Stimulated activated naive CD4-positive, alpha-beta T cell treated with Interleukin-2 at 50 U/mL for 16 hours (primary cell): ENCODE results near the gene CD300LB.
"Not testable (repeated sequence)": the region's sequence is repeated elsewhere in the genome, so short reads cannot be mapped to it uniquely, and the experiment has no call there.

Experiments
- DNase-seq: peaks from one replicate; lab custom pipeline; 2025; lab: John Stamatoyannopoulos, UW

The CD300LB gene

GRCh38 chr17:74531231-74531761 is at the start of gene CD300LB:
Gene CD300LB (minus strand): TSS chr17:74531475. CDS start chr17:74531350, 125 bp downstream.
- no peak for DNase-seq

GRCh38 chr17:74579900-74580299 is 48.6 kb upstream of the CD300LB start:
- DNase-seq, result no peak

- DNase-seq, result no peak
Measured at GRCh38 chr17:74578979-74579378, 47.7 kb upstream of the CD300LB start.

- no peak for DNase-seq
Measured at GRCh38 chr17:74574489-74575142, 43.3 kb upstream of the CD300LB start.

- not testable (repeated sequence) for DNase-seq
Measured at GRCh38 chr17:74573635-74574034, 42.4 kb upstream of the CD300LB start.

GRCh38 chr17:74573169-74573568 is 41.9 kb upstream of the CD300LB start:
- no peak for DNase-seq

GRCh38 chr17:74571621-74572270 is 40.5 kb upstream of the CD300LB start:
- no peak for DNase-seq

DNA sequence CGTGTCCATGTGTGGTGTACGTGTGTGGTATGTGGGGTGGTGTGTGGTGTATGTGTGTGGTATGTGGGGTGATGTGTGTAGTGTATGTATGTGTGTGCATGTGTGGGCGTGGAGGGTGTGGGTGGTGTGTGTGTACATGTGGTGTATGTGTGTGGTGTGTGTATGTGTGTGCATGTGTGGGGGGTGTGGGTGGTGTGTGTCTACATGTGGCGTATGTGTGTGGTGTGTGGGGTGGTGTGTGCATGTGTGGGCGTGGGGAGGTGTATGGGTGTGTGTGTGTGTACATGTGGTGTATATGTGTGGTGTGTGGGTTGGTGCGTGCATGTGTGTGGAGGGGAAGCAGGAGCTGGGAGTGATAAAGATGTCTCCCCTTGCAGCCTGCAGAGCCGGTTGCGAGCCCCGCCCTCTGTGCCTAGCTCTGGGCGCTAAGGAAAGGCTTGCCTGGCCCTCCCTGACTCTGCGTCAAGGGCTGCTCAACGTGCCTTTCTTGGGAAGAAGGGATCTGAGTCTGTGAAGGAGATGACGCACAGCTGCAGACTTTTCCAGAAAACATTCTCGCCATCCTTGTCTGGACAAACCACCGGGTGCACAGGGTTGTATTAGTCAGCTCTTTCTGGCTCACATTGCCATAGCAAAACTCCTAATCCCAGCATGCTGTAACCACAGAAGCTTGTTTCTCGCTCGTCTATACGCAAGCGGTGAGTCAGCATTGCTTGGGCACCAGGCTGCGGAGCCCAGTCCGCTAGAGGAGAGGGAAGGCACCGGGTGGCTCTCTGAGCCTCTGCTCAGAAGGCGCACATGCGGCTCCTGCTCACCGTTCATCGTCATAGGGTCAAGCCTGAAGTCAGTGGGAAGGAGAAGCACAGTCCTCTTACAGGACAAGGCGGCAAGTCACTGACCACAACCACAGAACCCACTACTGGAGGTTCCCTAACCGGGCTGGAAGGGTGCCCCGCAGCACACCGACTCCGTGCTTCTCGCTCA is 38.0 kb upstream of the CD300LB start:
- DNase-seq, result no peak

DNA sequence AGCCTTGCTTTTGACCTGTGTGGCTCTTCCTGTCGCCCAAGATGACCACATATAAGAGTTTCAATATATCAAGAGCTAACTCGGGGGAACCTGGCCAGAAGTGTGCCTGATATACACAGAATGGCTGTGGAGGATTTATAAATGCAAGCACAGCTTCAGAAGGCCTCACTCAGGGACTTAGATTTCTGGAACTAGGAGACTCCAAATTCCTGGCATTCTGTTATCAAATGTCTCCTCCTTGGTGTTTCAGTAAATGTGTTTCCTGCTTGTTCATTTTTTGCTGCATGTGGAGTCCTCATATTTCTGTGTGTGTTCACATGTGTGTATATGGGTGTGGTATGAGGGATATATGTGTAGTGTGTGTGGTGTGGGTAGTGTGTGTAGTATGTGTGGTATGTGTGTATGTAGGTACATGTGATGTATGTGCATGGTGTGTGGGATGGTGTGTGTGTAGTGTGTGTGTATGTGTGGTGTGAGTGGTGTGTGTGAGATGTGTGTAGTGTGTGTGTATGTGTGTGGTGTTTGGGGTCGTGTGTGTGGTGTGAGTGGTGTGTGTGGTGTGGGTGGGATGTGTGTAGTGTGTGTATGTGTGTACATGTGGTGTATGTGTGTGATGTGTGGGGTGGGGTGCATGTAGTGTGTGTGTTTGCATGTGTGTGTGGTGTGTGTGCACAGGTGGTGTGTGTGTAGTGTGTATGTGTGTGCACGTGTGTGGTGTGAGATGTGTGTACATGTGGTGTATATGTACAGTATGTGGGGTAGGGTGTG is 37.0 kb upstream of the CD300LB start:
- DNase-seq, result no peak

- no peak for DNase-seq
Measured at GRCh38 chr17:74567397-74567796, 36.1 kb upstream of the CD300LB start, which contains the start of gene CD300H. Gene CD300H (minus strand): TSS chr17:74567509.

- DNase-seq, result no peak
Measured at GRCh38 chr17:74566132-74566753, 35.0 kb upstream of the CD300LB start.

- no peak for DNase-seq
Measured at GRCh38 chr17:74565126-74565525, 33.9 kb upstream of the CD300LB start.

- no peak for DNase-seq
Measured at GRCh38 chr17:74563358-74563757, 32.1 kb upstream of the CD300LB start.

DNA sequence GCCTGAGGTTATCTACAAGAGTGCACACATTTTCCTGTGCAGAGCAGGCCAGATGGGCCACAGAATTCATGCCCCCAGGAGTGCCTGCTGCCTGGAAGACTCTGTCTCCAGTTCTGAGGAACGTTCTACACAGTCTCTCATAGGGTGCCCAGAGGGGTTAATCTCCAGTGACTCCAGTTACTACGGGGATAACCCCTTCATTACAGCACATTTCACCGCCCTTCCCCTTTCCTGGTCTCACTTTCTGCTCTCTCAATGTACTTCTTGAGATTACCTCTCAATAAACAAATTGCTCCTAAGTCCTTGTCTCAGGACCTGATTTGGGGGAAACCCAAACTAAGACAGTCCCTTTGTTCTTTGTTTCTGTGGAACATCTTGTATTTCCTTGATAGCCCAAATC is 30.3 kb upstream of the CD300LB start:
- no peak for DNase-seq

GRCh38 chr17:74558882-74559519 is 27.7 kb upstream of the CD300LB start:
- DNase-seq, result no peak

- DNase-seq, result not testable (repeated sequence)
Measured at GRCh38 chr17:74558402-74558801, 27.1 kb upstream of the CD300LB start.

- DNase-seq, result no peak
Measured at GRCh38 chr17:74555427-74555940, 24.2 kb upstream of the CD300LB start.

GRCh38 chr17:74554909-74555308 is 23.6 kb upstream of the CD300LB start:
- DNase-seq, result no peak

GRCh38 chr17:74552037-74552436 is 20.8 kb upstream of the CD300LB start:
- DNase-seq, result no peak

- no peak for DNase-seq
Measured at GRCh38 chr17:74550602-74551001, 19.3 kb upstream of the CD300LB start.
